CD4-positive, alpha-beta T cell treated with Interleukin-4 for 1 hour (primary cell): Measurements from ENCODE around the gene TSC22D3.
A peak's percentile ranks its signal among the peaks of the same experiment; 100 is the strongest.

ENCODE experiments used
- DNase-seq, 2 donors: peaks; one replicate each; pipeline ENCODE4 v3.0.0-alpha.2; 2020 to 2022

Gene TSC22D3

DNA sequence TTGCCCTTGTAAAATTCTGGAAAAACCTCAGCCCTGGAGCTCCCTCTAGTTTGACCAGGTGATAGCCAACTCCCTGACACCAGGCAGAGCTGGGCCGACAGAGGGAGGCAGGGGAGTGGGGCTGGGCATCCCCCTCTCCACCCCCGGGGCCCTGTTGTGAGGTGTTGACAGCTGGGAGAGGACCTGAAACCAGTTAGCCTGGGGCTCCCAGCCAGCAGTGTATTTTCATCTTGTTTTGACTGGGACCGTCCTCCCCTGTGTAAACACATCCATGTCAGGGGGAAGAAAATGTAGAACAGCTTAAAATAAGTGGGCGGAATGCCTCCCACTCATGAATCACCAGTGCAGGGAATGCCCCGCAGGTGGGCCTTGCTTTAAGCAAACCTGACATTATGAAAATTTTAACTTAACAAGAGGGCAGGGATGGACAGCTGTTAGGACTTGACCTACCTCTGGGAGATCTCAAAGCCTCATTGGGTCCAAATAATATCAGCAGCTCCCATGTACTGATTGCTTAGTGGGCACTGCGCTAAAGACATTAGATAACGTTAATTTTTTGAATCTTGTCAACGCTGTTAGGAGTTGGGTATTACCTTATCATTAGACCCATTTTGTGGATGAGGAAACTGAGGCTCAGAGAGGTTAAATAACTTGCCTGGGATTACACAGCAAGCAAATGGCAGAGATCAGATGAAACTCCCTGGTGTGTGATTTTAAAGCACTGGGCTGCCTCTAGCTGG, 45.9 kb downstream of the TSC22D3 start:
- no peak for DNase-seq

DNA sequence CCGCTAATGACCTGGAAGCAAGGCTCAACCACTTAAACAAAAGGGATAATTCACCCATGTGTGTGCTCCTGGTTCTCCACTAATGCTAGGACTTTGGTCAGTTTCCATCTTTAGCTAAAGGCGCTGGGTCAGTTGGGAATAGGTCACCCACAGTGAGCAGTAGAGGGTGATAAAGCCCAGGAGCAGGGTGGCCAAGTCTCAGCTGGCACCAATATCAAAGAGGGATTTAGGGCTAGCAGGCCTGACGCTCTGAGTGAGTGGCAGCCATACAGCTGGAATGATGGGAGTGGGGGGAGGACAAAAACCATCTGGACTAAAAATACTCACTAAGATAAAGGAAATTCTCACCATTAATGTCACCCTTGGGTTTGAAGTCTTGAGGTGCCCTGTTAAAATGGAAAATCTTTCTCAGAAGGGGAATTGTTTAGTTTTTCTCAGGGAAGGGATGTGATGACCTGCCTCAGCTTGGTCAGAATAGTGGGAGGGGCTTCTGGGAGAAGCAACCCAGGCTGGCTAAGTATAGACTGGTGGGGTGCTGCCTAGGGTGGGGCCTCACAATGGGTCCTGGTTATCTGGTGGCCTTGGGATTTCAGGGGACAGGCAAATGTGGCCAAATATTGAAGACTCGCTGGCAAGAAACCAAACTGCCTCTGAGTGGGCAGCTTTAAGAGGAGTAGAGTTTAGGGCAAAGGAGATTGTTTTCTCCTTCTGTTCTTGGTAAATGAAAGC, 47.1 kb downstream of the TSC22D3 start:
- no peak for DNase-seq

DNA sequence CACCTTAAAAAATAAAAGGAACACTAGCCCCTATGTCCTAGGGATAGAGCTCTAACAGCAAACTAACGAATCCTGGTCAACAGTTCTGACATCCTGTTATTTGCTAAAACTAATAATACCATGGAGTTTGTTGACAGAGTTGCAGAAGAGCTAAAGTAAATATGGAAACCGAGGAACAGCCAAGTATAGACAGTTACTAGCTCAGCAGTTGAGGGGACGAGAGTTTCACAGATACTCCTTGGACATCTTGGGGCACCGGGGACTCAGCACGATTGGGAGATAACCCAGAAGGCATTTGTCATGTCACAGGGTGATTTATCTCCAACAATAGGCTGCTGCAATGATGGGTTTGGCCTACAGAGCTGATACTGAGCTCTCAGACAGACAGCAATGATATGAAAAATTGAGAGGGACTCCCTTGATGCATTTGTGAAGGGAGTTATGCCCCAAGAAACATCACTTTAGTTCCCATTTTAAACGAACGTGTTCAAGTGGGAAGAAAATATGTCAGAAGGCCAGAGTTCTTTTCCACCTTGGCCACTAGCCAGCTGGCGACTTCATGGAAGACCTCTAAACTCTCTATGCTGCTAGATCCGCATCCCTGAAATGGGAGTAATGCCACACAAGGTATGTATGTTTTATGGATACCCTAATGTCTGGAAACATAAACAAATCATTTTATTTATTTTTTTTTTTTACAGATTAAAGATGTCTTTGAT, 48.6 kb downstream of the TSC22D3 start:
- no peak for DNase-seq

DNA sequence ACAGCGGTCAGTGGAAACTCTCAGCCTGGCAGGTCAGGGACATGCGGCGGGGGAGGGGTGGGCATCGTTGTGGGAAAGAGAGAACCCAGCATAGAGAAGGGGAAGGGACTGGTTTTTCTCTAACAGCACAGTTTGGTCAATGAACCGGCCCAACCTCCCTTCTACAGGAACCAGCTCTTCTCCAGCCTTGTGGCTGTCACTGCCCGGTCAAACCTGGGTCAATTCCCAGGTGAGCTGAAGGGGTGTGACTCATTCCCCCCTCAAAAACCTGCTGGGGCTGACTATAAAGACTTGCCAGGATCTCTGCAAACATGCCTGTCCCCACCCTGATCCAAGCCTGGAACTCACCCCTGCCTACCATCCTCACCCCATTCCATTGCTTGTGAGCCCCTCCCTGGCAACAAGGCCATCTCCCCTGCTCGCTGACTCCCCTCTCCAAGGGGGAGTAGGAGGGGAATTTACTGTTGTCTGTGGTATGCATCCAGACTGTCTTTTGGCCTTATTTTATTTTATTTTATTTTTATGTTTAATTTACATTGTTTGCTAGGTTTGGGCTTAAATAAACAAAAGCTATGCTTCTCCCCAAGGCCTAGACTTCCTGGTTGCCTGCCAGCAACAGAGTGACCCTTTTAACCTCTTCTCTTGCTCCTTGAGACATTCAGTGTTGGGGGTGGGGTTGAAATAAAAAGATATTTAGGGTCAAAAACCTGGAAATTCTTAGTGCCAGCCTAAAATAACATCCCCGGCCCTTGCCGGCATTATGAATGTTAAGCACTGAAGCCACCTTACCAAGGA, 49.6 kb downstream of the TSC22D3 start:
- no peak for DNase-seq

DNA sequence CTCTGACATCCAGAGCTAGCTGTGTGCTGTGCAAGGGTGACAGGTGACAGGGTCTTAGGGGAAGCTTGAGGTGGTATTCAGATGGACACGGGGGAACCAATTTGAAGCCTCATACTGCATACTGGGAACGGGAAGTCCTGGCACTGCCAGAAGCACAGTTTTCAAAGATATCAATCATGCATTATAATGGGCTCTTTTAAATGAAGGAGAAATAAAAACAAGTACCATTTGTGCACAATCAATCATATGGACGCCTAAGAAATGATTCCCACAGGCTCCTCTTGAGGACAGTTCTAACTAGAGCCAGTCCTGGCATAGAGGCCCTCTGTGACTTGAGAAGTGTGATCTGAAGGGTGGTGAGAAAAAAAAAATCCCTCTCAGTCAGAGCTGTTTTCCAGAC, 50.9 kb downstream of the TSC22D3 start:
- no peak for DNase-seq

DNA sequence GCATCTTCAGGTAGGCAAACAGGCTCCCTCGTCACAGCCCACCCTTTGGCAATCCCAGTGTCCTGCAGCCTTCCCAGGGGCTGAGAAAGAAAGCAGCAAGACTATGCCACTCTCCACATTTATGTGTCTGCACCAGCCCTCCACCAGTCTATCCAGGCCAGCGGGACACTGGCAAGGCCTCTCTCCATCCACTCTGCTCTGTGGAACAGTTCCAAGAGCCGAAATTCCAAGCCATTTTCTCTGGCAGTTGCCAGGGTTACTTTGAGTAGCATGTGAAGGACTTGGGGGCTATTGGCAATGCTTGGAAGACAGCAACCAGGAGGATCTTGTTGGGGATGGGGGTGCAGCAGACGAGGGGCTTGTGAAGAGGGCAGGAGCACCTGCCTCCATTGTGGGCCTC, 52.1 kb downstream of the TSC22D3 start:
- DNase-seq: no peak

DNA sequence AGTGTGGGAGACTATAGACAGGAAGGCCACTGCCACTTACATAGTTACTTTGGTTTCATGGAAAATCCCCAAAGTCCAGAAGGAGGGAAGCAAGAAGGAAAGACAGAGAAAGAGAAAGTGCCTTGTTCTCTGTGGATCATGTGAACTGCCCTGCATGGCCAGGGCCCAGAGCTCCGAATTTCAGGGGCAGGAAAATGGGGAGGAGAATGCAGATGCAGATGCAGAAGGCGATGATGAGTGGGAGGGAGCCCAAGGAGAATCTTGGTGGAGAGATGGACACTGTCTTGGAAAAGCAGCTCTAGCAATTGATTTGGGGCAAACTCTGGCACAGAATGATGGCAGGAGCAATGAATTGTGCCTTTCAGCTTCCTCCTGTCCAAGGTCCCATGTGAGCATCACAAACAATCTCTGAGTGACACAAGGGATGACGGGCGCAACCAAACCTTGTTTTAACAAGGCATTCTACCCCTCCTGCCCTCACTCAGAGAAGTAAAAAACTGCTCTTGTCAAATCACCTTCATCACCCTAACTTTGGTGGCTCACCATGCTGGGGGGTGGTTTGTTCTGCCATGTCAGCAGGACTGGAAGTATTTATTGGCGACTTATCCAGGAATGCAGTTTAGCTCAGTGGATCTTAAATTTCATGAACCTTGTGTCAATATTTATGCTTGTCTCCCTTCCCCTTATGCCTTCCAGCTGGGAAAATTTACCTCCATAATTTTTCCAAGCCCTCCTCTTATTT, 53.5 kb downstream of the TSC22D3 start:
- no peak for DNase-seq

DNA sequence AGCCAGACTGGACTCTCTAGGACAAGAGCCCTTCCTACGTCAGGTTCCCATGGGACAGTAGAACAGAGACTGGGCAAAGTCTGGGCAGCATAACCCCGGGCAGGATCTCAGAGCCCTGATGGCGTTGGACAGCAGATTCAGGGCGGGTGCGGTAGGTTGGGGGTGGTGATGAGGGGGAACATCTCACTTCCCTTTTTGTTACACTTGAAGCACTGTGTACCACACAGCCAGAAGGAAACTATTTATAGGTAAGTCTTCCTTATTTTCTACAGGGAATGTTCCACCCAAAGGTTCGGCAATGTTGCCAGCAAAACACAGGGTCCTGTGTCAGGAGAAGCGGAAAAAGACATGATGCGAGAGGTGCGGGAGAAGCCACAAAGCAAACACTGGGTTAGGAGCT, 54.3 kb downstream of the TSC22D3 start:
- peak in 1 of 2 donors; percentile 47 for DNase-seq

DNA sequence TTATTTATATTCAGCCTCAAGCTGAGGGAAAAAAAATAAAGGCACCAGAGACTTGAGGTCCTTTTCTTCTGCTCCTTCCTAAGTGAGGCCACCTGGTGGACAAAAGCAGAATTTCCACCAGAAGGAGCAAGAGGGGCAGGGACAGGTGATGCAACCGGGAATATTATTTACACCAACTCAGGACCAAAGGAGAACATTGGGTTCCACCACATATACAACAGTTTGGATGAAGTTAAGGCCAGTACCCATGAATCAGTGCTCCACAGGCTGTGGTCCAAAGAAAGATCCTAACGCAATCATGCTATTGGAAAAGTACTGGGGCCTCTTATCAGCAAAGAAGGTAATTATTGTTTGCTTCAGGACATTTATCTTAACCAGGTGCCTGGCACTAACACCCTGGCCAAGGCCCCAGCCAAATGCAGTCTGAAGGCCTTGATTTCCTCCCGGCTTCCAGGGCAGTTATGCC, 57.4 kb downstream of the TSC22D3 start:
- DNase-seq: peak; percentile 79 to 82

DNA sequence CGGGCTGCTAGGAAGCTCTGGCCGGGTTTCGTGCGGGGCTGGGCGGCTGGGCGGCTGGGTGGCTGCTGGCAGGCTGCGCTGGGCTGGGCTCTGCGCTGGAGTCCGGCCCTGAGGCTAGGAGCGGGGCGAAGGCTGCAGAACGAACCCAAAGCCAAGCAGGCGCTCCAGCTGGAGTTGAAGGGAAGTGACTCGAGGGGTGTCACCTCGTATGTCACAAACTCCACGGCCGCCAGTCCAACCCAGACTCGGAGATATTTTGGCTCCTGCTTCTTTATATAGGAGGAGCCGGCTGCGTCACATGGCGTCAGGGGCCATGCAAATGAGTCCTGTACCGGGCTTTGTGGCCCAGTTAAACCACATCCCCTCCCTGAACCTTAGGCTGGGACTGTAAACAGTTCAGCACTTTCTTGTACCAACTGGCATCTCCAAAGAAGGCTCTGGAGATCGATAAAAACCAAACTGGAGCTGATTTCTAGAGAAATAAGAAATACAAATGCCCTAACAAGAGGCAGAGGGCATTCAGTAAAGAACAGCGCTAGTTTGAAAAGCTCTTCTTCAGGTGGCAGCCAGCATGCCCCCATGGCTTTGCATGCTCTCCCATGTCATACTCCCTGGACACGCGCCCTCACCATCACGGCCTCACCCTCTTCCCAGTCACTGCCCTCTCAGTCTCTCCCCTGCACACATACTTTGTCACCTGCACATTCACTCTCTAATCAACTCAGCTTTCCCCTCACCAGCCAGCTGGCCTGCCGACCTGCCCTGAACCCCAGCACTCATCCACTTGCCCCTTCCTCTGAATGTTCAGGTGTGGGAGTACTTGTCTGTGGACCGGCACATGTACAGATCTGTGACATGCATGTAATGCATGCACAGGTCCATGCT, 58.5 kb downstream of the TSC22D3 start:
- DNase-seq: peak; percentile 96

DNA sequence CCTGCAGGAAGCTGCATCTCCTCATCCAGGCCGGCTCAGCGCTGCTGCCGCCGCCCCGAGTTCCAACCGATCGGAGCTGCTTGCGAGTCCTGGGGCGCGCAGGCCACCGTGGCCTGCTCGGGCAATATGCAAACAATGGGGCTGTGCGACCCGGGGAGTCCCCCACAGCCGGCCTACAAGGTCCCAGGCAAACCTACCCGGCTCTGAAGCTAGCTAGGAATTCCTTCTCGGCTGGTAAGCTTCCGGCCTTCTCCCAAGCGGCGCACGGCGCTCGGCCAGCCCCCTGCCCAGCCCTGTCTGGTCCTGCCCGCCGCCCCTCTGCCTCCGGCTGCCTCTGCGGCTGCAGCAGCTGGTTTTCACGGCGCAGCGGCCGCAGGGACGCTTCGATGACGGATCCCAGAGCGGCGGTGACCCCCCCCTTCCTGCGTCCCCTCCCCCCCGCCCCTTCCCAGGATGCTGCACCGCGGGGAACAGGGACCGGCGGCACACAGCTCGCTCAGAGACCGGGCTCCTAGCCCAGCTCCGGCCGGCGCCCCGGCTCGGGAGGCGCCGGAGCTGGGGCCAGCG, 59.4 kb downstream of the TSC22D3 start:
- DNase-seq: peak; percentile 38 to 42

DNA sequence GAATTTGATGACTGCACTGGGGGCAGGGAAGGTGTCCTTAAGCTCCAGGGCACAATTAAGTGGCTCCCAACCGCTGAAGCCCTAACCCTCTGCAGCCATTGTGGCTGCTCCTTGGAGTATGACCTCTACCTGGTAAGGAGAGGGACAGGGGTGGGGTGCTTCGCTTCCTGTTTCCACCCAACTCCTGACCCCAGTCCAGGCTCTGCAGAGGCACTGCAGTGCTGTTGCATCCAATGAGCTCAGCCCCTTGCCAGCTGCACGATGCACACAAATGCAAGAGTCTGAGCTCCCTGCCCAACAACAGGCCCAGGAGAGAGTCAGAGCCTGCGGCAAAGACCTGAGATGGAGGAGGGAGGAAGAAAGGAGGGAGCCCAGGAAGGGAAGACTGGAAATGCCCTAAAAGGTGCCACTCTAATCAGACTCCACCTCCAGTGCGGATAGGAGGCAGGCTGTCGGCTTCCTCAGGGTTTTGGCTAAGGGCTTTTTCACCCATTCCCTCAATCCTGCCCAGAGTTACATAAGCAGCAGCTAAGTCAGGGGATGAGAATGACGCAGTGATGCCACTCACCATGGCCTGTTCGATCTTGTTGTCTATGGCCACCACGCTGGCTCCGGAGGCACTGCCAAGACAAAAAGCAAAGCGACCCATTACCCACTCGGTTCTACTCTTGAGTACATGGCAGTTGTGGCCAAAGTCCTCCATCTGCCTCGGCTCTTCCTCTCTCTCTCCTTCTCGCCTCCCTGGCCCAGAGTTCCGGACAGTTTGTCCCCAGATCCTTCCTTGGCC, 60.1 kb downstream of the TSC22D3 start:
- DNase-seq: peak; percentile 41 to 43

DNA sequence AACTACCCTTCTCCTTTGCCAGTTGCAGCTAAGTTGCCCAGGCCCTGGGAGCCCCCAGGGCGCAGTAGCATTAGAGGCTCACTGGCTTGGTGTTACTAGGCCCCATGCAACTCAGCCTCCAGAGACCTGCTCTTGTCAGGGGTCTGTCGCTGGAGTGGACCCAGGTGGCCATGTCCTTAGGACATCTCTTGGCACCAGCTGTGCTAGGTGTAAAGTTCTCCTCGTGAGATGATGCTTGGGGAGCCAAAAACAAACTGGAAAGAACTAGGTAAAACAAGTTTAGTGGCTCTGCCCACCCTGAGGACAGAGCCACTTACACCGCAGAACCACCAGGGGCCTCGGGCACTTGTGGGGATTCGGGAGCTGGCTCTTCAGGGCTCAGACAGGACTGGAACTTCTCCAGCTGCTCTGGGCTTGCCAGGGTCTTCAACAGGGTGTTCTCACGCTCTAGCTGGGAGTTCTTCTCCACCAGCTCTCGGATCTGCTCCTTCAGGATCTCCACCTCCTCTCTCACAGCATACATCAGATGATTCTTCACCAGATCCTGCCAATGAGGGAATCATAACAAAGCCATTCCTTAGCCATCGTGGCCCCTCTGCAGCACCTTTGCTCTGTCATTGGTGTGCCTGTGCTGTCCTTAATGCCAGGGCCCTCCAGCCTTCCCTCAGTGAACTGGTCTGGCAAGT, 61.2 kb downstream of the TSC22D3 start:
- peak; percentile 51 to 59 for DNase-seq

DNA sequence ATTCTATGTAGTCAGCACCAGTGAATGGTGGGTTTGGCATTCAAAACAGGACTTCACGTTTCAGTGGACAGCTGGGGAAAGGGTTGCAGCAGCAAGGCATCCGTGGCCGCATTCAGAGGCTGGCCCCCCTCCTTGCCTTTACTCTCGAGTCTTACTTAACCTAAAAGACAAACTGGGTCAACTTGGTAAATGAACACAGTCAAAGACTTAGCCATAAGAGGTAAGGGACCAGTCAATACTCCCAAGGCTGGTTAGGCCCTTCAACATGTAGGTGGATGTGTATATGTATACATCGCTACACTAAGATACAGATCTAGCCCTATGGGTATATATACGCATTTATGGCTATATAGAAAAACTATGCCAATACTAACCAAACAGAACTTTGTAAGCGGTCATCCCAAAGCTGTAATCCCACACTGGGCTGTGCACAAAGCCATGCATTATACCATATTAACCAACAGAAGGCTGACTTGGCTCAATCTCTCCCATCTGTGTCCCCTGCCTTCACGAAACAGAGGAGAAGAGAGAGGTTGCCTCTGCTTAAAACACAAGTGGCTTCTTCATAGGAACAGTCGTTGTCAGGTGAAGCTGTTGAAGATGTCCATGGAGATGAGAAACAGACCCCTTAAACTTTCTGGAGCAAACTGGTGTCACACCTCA, 61.9 kb downstream of the TSC22D3 start:
- peak; percentile 65 for DNase-seq

DNA sequence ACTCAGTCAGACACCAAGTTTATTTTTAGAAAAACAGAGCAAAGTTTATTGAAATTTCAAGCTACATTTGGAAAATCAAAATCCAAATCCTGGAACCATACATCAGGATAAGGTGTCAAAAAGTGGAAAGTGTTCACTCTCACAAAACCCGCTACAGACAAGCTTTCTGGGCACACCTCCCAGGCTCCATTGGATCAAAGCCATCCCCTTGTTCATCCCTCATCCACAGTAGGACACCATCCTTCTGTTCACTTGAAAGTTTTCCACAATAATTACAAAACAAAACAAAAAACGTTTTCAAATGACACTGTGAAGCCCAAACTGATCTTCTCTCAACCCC, 62.4 kb downstream of the TSC22D3 start:
- no peak for DNase-seq

DNA sequence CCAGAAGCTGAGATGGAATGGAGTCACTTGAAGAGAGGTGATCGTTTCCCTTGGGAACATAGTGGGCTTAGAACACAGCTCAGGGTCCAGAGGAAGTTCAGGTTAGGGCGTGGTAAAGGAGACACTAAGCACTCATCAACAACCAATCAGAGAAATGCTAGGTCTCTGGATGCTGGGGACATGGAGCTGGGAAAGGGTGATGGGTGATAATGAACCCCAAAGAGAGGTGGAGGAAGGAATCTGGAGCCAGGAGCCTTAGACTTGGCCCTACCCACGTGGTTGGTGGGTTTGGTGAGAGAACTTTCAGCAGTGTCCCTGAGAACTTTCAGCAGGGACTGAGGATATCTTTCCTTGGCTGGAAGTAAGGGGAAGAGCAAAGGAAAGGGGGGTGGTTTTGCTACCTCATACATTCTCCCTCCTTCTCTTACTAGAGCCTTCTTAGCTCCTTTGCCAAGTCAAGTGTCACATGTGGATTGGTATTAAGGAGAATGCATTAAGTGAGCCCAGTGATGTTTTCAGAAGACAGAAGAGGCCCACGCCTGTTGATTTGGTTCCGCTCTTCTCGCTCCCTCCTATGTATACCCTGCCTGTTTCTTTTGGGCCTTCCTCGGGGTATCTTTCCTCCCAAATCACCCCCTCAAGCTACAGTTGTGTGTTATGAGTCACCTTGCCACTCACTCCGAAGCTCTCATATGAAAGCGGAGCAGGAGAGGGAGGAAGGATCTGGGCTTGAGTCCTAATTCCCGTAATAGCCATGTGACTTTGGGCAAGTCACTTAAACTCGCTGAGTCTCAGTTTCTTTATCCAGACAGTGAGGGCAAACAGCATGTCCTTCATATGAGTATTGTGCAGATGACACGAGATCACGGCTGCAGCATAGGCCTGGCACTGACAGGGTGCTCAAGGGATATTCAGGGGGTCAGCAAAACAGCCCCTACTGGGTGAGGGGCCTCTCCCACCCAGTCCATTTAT, 63.1 kb downstream of the TSC22D3 start:
- peak; percentile 83 to 84 for DNase-seq

DNA sequence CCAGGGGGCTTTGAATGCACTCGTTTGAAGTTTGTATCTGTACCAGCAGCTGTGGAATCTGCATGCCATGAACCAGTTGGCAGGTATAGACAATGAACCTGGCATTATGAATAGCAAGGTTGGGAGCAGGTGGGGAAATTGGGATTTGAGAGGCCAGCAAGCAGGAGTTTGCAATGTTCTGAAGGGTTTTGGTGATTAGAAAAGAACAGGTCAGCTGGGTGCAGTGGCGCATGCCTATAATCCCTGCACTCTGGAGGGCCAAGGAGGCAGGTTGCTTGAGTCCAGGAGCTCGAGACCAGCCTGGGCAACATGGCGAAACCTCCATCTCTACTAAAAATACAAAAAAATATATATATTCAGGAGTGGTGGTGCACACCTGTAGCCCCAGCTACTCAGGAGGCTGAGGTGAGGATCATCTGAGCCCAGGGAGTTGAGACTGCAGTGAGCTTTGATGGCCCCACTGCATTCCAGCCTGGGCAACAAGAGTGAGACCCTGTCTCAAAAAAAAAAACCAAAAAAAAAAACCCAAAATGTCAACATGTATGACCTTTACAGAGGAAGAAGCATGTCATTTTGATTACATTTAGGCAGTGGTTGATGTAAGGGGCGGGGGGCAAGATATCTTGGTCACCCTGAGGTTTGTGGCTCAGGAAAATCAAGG, 63.9 kb downstream of the TSC22D3 start:
- peak in 1 of 2 donors; percentile 46 for DNase-seq
